Activated naive CD4-positive, alpha-beta T cell treated with anti-CD3 and anti-CD28 coated beads for 36 hours (primary cell): ENCODE data around the gene CD99L2. TPM values are rescaled to one million over a fixed set of nuclear protein-coding genes. Genes with fewer than 3 reads are reported as not detected.

Source experiments
- CTCF ChIA-PET: fragments of 350-600 bp; sonication (Branson Sonifier 250); formaldehyde crosslinking; loops from one replicate; lab custom pipeline; 2021; ENCODE audit warnings: antibody characterized with exemption; lab: Charles Lee
- DNase-seq: peaks from one replicate; pipeline ENCODE4 v3.0.0-alpha.2; 2020
- H3K27ac Mint-ChIP-seq: one replicate; pipeline ENCODE4 v1.8.0; 2021; ENCODE audit warnings: mild to moderate bottlenecking, mixed read lengths
- H3K27me3 Mint-ChIP-seq: one replicate; pipeline ENCODE4 v1.8.0; 2021; ENCODE audit warnings: low read depth, mixed read lengths
- H3K36me3 Mint-ChIP-seq: one replicate; pipeline ENCODE4 v1.8.0; 2021; ENCODE audit warnings: low read depth, mixed read lengths
- H3K4me1 Mint-ChIP-seq: one replicate; pipeline ENCODE4 v1.8.0; 2021; ENCODE audit warnings: low read depth, mixed read lengths
- H3K4me3 Mint-ChIP-seq: one replicate; pipeline ENCODE4 v1.8.0; 2021; ENCODE audit warnings: mild to moderate bottlenecking, moderate library complexity, mixed read lengths
- H3K9me3 Mint-ChIP-seq: one replicate; pipeline ENCODE4 v1.8.0; 2021; ENCODE audit warnings: mixed read lengths
- intact Hi-C: fragments of 100-400 bp; cut with micrococcal nuclease; formaldehyde crosslinking; loops from one replicate; pipeline ENCODE4 v1.15.1; 2023
- total RNA-seq, 2 experiments: library from RNA; stranded (reverse); gene quantifications; one replicate each; pipeline ENCODE4 v1.2.3, GENCODE V29; 2021

Gene CD99L2
- total RNA-seq, 2 experiments from 2014 or later: 11.3 to 11.7 TPM

DNA sequence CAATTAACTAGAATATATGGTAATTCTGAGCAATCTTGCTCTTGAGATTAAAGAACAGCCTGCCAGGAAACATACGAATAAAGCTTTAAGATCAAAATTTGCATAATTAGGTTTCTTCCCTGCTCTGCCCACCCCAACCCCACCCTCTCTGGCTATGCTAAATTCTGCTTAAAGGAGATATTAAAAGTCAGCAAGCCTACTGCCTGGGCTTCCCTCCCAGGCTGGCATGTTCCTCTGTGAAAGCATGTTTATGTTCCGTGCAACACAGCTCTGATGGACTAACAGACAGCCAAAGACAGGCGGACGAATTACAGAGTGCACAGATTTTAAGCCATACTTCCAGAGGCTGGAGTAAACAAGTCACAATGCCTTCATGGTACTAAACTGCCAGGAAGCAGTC is 28.4 kb downstream of the CD99L2 start:
- peaks cover 4% of the 10 kb centered on the region for H3K36me3 Mint-ChIP-seq
- H3K9me3 Mint-ChIP-seq: no peaks in the 10 kb centered on the region
- no peak for DNase-seq
- H3K27me3 Mint-ChIP-seq: no peaks in the 10 kb centered on the region
- CTCF ChIA-PET: no interaction called here
- peaks cover 31% of the 10 kb centered on the region for H3K4me1 Mint-ChIP-seq
- H3K4me3 Mint-ChIP-seq: no peak overlapping the region
- no peak overlapping the region for H3K27ac Mint-ChIP-seq
- intact Hi-C loops: loop anchor here (10.0 kb wide), 1 partner anchor 505 kb away; the partner anchor contains the start of gene MAMLD1

DNA sequence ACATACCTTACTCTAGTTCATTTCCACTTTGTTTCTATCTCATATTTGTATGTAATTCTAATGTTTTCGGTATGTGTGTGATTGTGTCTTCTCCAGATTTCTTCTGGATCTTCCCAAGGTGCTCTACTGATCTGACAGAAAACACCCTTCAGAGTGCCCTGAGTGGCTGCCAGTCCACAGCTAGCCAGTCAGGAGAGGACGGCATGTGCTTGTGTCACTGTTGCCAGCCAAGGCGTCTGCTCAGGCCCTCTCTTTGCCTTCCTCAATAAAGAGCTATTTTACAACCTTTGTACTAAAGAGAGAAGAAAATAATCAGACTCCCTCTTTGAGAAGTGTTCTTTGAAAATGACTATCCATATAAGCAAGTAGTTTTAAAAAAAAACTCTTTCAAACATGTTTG is 29.0 kb downstream of the CD99L2 start:
- intact Hi-C loops: no loop called here
- DNase-seq: no peak
- Mint-ChIP-seq H3K4me3 (no peak overlapping the region), H3K4me1 (peaks cover 26% of the 10 kb centered on the region), H3K27ac (no peak overlapping the region), H3K36me3 (peaks cover 4% of the 10 kb centered on the region), H3K27me3 (no peaks in the 10 kb centered on the region), H3K9me3 (no peaks in the 10 kb centered on the region)
- CTCF ChIA-PET: no interaction called here

DNA sequence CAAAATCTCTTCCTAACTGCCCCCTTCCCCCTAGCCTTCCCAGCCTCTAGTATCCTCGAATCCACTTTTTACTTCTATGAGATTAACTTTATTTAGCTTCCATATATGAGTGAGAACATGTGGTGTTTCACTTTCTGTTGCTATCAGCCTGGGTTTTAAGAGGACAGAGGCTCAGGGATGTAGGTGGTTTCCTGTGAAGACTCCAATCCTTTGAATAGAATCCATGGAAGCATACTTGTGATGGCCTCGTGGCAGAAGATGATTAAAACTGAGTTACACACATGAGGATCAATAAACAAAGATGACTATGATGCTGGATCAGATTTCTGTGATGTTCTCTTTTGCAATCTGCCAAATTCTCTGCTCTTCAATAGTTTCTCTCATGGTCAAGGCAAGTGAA is 29.8 kb downstream of the CD99L2 start:
- intact Hi-C loops: no loop called here
- no peak overlapping the region for H3K27ac Mint-ChIP-seq
- no peaks in the 10 kb centered on the region for H3K27me3 Mint-ChIP-seq
- no peaks in the 10 kb centered on the region for H3K9me3 Mint-ChIP-seq
- H3K4me3 Mint-ChIP-seq: no peak overlapping the region
- peaks cover 2% of the 10 kb centered on the region for H3K36me3 Mint-ChIP-seq
- CTCF ChIA-PET: interaction anchor here (0.5 kb wide), 1 partner anchor 1553 kb away, joined by 3 read pairs; no protein-coding TSS in a partner anchor
- H3K4me1 Mint-ChIP-seq: peaks cover 19% of the 10 kb centered on the region
- no peak for DNase-seq

DNA sequence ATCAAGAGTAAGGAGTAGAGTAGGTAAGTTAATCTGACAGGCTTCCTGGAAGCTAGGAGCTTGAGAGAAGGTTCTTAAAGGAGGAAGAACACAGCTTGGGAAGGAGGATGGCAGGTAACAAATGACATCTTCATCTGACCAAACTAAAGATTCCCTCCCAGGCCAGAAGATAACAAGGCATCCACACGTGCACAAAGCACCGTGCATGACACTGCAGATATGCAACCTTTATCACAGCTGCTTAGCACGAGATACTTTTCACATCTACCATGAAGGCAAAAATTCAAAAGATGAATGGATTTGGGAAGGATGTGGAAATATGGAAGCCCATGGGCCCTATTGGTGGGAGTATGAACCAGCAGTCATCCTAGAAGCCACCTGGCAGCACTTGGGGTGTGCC is 34.3 kb downstream of the CD99L2 start:
- DNase-seq: no peak
- peaks cover 8% of the 10 kb centered on the region for H3K36me3 Mint-ChIP-seq
- no peaks in the 10 kb centered on the region for H3K27me3 Mint-ChIP-seq
- H3K27ac Mint-ChIP-seq: no peak overlapping the region
- CTCF ChIA-PET: no interaction called here
- intact Hi-C loops: no loop called here
- no peaks in the 10 kb centered on the region for H3K9me3 Mint-ChIP-seq
- H3K4me3 Mint-ChIP-seq: no peak overlapping the region
- peaks cover 5% of the 10 kb centered on the region for H3K4me1 Mint-ChIP-seq

DNA sequence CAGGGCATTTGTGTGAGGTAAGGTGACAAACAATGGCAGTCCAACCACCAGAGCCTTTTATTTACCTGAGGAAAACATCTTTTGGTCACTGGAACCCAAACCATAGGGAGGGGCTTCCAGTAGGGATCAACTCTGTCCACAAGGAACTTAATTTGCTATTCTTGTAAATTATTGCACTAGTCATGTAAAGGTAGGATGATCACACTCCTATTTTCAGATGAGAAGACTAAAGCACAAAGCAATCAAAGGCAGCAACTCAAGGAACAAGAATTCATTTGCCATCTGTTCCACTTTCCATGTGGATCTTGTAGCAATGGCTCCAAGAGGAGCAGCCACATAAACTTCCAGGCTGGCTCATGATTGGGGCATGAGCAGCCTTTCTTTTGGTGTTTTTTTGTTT is 35.3 kb downstream of the CD99L2 start:
- H3K4me3 Mint-ChIP-seq: no peak overlapping the region
- intact Hi-C loops: no loop called here
- no peak overlapping the region for H3K27ac Mint-ChIP-seq
- H3K36me3 Mint-ChIP-seq: peaks cover 10% of the 10 kb centered on the region
- no peaks in the 10 kb centered on the region for H3K4me1 Mint-ChIP-seq
- H3K27me3 Mint-ChIP-seq: no peaks in the 10 kb centered on the region
- CTCF ChIA-PET: no interaction called here
- peaks cover 7% of the 10 kb centered on the region for H3K9me3 Mint-ChIP-seq
- DNase-seq: no peak

DNA sequence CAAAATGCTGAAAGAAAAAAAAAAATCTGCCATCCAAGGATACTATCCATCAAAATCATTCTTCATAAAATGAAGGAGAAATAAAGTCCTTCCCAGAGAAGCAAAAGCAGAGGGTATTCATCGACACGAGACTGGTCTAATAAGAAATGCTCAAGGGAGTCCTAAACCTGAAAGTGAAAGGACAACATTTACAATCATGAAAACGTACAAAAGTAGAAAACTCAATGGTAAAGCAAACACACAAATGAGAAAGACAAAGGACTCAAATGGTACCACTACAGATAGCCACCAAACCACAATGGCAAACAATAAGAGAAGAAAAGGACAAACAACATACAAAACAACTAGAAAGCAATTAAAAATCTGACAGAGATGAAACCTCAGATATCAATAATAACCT is 41.0 kb downstream of the CD99L2 start:
- CTCF ChIA-PET: no interaction called here
- no peaks in the 10 kb centered on the region for H3K27me3 Mint-ChIP-seq
- H3K9me3 Mint-ChIP-seq: peaks cover 19% of the 10 kb centered on the region
- intact Hi-C loops: no loop called here
- DNase-seq: no peak
- H3K4me1 Mint-ChIP-seq: peaks cover 1% of the 10 kb centered on the region
- peaks cover 19% of the 10 kb centered on the region for H3K36me3 Mint-ChIP-seq
- H3K4me3 Mint-ChIP-seq: no peak overlapping the region
- H3K27ac Mint-ChIP-seq: no peak overlapping the region

DNA sequence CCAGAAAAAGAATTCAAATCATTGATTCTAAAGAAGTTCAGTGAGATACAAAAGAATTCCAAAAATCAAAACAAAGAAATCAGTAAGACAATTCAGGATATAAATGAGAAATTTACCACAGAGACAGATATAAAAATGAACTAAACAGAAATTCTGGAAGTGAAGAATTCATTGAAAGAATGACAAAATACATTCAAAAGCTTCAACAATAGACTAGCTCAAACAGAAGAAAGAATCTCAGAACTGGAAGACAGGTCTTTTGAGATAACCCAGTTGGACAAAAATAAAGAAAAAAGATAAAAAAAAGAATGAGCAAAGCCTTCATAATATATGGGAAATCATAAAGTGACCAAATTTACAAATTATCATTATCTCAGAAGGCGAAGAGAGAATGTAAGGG is 41.7 kb downstream of the CD99L2 start:
- CTCF ChIA-PET: no interaction called here
- peaks cover 19% of the 10 kb centered on the region for H3K9me3 Mint-ChIP-seq

DNA sequence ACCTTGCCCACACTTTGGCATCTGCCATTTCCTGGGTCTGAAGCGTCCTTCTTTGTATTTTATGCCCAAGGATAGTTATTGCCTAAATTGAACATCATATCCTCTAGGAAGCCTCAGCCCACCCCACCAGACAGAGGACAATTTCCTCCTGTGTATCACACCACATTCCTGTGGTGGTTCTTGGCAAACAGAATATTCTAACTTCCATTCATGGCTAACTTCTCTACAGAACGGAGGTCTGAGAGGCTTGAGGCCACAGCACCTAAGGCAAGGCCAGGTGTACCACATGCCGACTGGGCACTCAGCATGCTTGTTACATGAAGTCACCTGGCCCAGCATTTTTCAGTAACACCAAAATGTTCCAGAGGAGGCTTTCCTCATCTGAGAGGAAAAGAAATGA is 42.4 kb downstream of the CD99L2 start:
- Mint-ChIP-seq H3K4me3 (no peak overlapping the region), H3K9me3 (peaks cover 19% of the 10 kb centered on the region), H3K4me1 (peaks cover 1% of the 10 kb centered on the region), H3K36me3 (peaks cover 21% of the 10 kb centered on the region), H3K27ac (no peak overlapping the region), H3K27me3 (no peaks in the 10 kb centered on the region)
- no peak for DNase-seq
- intact Hi-C loops: no loop called here
- CTCF ChIA-PET: no interaction called here

More for the DNA sequence above, 41.7 kb downstream of the CD99L2 start:
- peaks cover 1% of the 10 kb centered on the region for H3K4me1 Mint-ChIP-seq
- intact Hi-C loops: no loop called here
- no peak for DNase-seq
- no peak overlapping the region for H3K27ac Mint-ChIP-seq
- H3K4me3 Mint-ChIP-seq: no peak overlapping the region
- peaks cover 22% of the 10 kb centered on the region for H3K36me3 Mint-ChIP-seq
- no peaks in the 10 kb centered on the region for H3K27me3 Mint-ChIP-seq

DNA sequence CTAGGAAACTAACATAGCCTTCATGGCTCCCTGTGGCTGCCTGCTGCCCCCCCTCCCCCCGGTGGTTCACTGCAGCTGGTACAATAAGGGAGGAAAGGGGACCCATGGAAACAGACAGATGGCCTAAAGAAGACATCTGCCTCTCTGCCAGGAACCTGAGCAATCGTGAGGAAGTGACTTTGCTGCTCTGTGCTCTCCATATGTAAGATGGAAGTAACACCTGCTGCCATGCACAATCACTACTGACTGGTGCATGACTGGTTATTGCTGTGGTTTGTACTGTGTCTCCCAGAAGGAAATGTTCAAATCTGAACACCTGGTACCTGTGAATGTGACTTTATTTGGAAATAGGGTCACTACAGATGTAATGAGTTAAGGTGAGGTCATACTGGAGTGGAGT is 43.6 kb downstream of the CD99L2 start:
- H3K27ac Mint-ChIP-seq: no peak overlapping the region

DNA sequence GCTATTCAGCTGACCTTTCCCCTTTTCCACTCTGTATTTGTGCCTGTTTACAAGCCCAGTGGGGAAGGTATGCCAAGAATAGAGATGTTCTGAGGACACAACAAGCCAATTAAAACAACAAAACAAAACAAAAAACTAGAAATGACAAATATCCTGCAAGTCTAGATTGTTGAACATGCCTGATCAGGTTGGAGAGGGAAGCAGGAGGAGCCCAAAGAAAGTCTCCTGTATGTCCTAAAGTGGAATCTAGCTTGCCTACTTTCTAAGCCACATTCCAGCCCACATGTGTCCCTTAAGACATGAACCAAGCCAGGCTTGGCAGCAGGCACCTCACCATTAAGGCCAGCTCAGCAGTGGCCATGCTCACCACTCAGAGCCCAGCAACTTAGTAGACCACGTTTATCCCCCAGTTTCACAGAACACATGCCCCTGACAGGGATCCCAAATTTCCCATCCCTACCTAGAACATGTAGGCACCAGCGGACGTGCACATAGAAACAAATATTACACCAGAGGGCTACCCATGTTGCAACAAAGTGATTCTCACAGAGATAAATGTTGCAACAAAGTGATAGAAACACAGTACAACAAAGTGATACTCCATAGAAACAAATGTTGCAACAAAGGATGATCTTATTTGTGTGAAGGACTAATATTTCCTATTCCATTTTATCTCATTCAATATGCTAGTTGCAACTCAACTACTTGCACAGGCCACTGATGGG is 48.3 kb downstream of the CD99L2 start:
- no peak overlapping the region for H3K27ac Mint-ChIP-seq
- no peaks in the 10 kb centered on the region for H3K27me3 Mint-ChIP-seq
- no peak overlapping the region for H3K4me3 Mint-ChIP-seq
- H3K36me3 Mint-ChIP-seq: peaks cover 5% of the 10 kb centered on the region
- no peaks in the 10 kb centered on the region for H3K9me3 Mint-ChIP-seq
- CTCF ChIA-PET: no interaction called here
- intact Hi-C loops: no loop called here
- peaks cover 6% of the 10 kb centered on the region for H3K4me1 Mint-ChIP-seq
- no peak for DNase-seq

More for the DNA sequence above, 43.6 kb downstream of the CD99L2 start:
- intact Hi-C loops: no loop called here
- H3K4me3 Mint-ChIP-seq: no peak overlapping the region
- H3K27me3 Mint-ChIP-seq: no peaks in the 10 kb centered on the region
- peak; percentile 6 for DNase-seq
- CTCF ChIA-PET: no interaction called here
- H3K4me1 Mint-ChIP-seq: peaks cover 1% of the 10 kb centered on the region
- peaks cover 19% of the 10 kb centered on the region for H3K36me3 Mint-ChIP-seq
- H3K9me3 Mint-ChIP-seq: peaks cover 19% of the 10 kb centered on the region

DNA sequence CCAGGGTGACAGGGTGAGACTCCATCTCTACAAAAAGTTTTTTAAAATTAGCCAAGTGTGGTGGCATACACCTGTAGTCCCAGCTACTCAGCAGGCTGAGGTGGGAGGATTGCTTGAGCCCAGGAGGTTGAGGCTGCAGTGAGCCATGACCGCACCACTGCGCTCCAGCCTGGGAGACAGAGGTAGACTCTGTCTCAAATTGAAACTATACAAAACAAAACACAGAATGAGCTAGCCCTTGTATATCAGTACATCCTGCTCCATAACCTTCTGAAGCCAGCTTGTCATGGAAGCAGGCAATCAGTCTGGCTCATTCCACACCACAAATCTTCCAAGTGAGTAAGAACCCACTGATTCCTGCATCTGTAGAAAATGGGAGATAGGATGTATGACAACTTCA is 49.0 kb downstream of the CD99L2 start:
- no peaks in the 10 kb centered on the region for H3K9me3 Mint-ChIP-seq
- intact Hi-C loops: no loop called here
- no peak for DNase-seq
- peaks cover 4% of the 10 kb centered on the region for H3K4me1 Mint-ChIP-seq
- H3K36me3 Mint-ChIP-seq: peaks cover 5% of the 10 kb centered on the region
- H3K4me3 Mint-ChIP-seq: no peak overlapping the region
- CTCF ChIA-PET: no interaction called here
- H3K27ac Mint-ChIP-seq: no peak overlapping the region
- no peaks in the 10 kb centered on the region for H3K27me3 Mint-ChIP-seq

DNA sequence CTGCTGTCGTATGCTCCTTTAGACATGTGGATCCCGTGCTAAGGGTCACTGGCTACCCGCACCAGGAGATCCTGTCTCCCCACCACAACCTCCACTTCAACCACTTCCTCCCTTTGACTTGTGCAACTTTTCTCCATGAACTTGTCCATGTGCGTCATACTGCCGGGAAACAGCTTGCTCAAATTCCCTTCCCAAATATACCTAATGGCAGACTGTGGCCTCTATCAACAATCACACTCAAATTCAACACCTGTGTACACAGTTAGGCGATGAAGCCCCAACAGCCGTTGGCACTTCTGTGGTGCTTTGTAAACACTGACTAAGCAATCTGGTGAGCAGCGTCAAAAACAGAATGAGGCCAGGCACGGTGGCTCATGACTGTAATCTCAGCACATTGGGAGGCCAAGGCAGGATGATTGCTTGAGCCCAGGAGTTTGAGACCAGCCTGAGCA is 49.5 kb downstream of the CD99L2 start:
- Mint-ChIP-seq H3K4me1 (peaks cover 4% of the 10 kb centered on the region), H3K9me3 (no peaks in the 10 kb centered on the region), H3K27ac (no peak overlapping the region), H3K27me3 (no peaks in the 10 kb centered on the region), H3K4me3 (no peak overlapping the region), H3K36me3 (peaks cover 5% of the 10 kb centered on the region)
- peak; percentile 4 for DNase-seq
- CTCF ChIA-PET: no interaction called here
- intact Hi-C loops: no loop called here

DNA sequence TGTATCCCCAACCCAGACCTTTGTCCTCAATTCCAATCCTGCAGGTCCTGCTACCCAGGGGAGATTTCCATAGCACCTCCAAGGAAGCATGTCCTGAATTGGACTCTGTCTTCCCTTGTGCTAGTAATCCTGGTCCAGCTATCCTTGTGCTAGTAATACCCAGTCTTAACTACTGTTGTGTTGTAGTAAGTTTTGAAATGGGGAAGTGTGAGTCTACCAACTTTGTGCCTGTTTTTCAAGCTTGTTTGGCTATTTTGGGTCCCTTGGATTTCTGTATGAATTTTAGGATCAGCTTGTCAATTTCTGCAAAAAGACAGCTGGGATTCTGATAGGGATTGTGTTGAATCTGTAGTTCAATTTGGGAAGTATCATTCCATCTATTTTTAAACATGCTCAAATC is 51.4 kb downstream of the CD99L2 start:
- Mint-ChIP-seq H3K36me3 (peaks cover 2% of the 10 kb centered on the region), H3K4me3 (no peak overlapping the region), H3K4me1 (peaks cover 4% of the 10 kb centered on the region), H3K27ac (no peak overlapping the region), H3K9me3 (no peaks in the 10 kb centered on the region), H3K27me3 (no peaks in the 10 kb centered on the region)
- DNase-seq: no peak
- intact Hi-C loops: no loop called here
- CTCF ChIA-PET: no interaction called here
